CD14-positive monocyte (primary cell): Measurements from ENCODE around the gene ACTL8. TPM values are rescaled to one million over a fixed set of nuclear protein-coding genes. Genes with fewer than 3 reads are reported as not detected.

Source experiments
- DNase-seq, 3 donors: peaks; one replicate each; pipeline ENCODE4 v3.0.0-alpha.2; 2011 to 2022
- H2AFZ ChIP-seq: 2 replicates; pipeline ENCODE4 v1.6.0; 2012; ENCODE audit warnings: mild to moderate bottlenecking, low read depth, low read length, inconsistent platforms; ENCODE audit not compliant: insufficient read depth, poor library complexity, severe bottlenecking
- H3K27ac ChIP-seq, 2 donors: 1 replicate in 1 of 2; 2 replicates in 1 of 2; pipeline ENCODE4 v1.5.1; 2012 to 2013; ENCODE audit warnings: low read length in 2 of 2, control low read depth in 1 of 2, inconsistent platforms in 1 of 2, low read depth in 1 of 2, mild to moderate bottlenecking in 1 of 2
- H3K27me3 ChIP-seq, 2 donors: one replicate each; pipeline versions ENCODE4 v1.6.0 to v1.6.1; 2011 to 2013; ENCODE audit warnings: low read length in 2 of 2; ENCODE audit not compliant: control insufficient read depth in 2 of 2, insufficient read depth in 2 of 2
- H3K36me3 ChIP-seq, 2 donors: replicated peaks in 1 of 2; 1 replicate in 1 of 2; 2 replicates in 1 of 2; pipeline versions ENCODE4 v1.5.1 to v1.6.1; 2012 to 2013; ENCODE audit warnings: low read length in 2 of 2, control low read depth in 1 of 2, inconsistent platforms in 1 of 2, mild to moderate bottlenecking in 1 of 2; ENCODE audit not compliant: insufficient read depth in 2 of 2, control insufficient read depth in 1 of 2
- H3K4me1 ChIP-seq, 2 donors: 1 replicate in 1 of 2; 2 replicates in 1 of 2; pipeline versions ENCODE4 v1.5.1 to v1.6.1; 2012 to 2013; ENCODE audit warnings: low read length in 2 of 2, control low read depth in 1 of 2, inconsistent platforms in 1 of 2, mild to moderate bottlenecking in 1 of 2, moderate library complexity in 1 of 2; ENCODE audit not compliant: insufficient read depth in 2 of 2, control insufficient read depth in 1 of 2
- H3K4me2 ChIP-seq: replicated peaks from 2 replicates; pipeline ENCODE3; 2012; ENCODE audit warnings: low read length, moderate library complexity, mild to moderate bottlenecking; ENCODE audit not compliant: poor library complexity, severe bottlenecking; ENCODE audit errors: extremely low read depth
- H3K4me3 ChIP-seq, 3 experiments: fragments of 200-600 bp in 1 of 3; sonication (generic) in 1 of 3; replicated peaks in 1 of 3; 1 replicate in 2 of 3; 2 replicates in 1 of 3; pipeline ENCODE4 v1.5.1; 2011 to 2013; ENCODE audit warnings: low read length in 3 of 3, mild to moderate bottlenecking in 3 of 3, control low read depth in 2 of 3, low read depth in 2 of 3, inconsistent platforms in 1 of 3, moderate library complexity in 1 of 3
- H3K79me2 ChIP-seq: 2 replicates; pipeline ENCODE4 v1.6.0; 2012; ENCODE audit warnings: mild to moderate bottlenecking, control low read depth, inconsistent platforms, low read length, moderate library complexity; ENCODE audit not compliant: insufficient read depth
- H3K9ac ChIP-seq: 2 replicates; pipeline ENCODE4 v1.6.0; 2017; ENCODE audit warnings: low read length, mild to moderate bottlenecking; ENCODE audit not compliant: insufficient read depth, poor library complexity, severe bottlenecking
- H3K9me3 ChIP-seq, 2 donors: replicated peaks in 1 of 2; 1 replicate in 1 of 2; 2 replicates in 1 of 2; pipeline versions ENCODE4 v1.5.1 to v1.6.1; 2012 to 2013; ENCODE audit warnings: low read length in 2 of 2, control low read depth in 1 of 2; ENCODE audit not compliant: control insufficient read depth in 1 of 2, insufficient read depth in 1 of 2
- H4K20me1 ChIP-seq: 2 replicates; pipeline ENCODE4 v1.6.0; 2012; ENCODE audit warnings: mild to moderate bottlenecking, low read length, control low read depth, moderate library complexity; ENCODE audit not compliant: insufficient read depth
- H3K27ac Mint-ChIP-seq, 7 donors: one replicate each; pipeline ENCODE4 v1.8.0; 2020; ENCODE audit warnings: mild to moderate bottlenecking in 7 of 7, mixed read lengths in 7 of 7, moderate library complexity in 6 of 7, inconsistent platforms in 2 of 7
- H3K27me3 Mint-ChIP-seq, 3 donors: one replicate each; pipeline ENCODE4 v1.8.0; 2021 to 2022; ENCODE audit warnings: low read depth in 3 of 3, mild to moderate bottlenecking in 3 of 3, mixed read lengths in 3 of 3, moderate library complexity in 3 of 3, inconsistent platforms in 1 of 3
- H3K36me3 Mint-ChIP-seq, 2 donors: one replicate each; pipeline ENCODE4 v1.8.0; 2020; ENCODE audit warnings: mixed read lengths in 2 of 2, inconsistent platforms in 1 of 2, mild to moderate bottlenecking in 1 of 2
- H3K4me1 Mint-ChIP-seq: one replicate; pipeline ENCODE4 v1.8.0; 2020; ENCODE audit warnings: mild to moderate bottlenecking, mixed read lengths
- H3K4me3 Mint-ChIP-seq, 2 donors: one replicate each; pipeline ENCODE4 v1.8.0; 2020; ENCODE audit warnings: mild to moderate bottlenecking in 2 of 2, mixed read lengths in 2 of 2, moderate library complexity in 1 of 2
- H3K9me3 Mint-ChIP-seq, 7 donors: one replicate each; pipeline ENCODE4 v1.8.0; 2020 to 2022; ENCODE audit warnings: mixed read lengths in 7 of 7, mild to moderate bottlenecking in 6 of 7, moderate library complexity in 6 of 7, inconsistent platforms in 2 of 7
- CTCF ChIP-seq: fragments of 200-600 bp; IDR thresholded peaks from one replicate; pipeline ENCODE4 v1.8.0; 2022; ENCODE audit warnings: antibody characterized with exemption, mild to moderate bottlenecking
- WGBS: methylation state at CpG from one replicate; pipeline ENCODE4 v1.1.5; 2013; ENCODE audit warnings: missing lambda C conversion rate; ENCODE audit not compliant: insufficient coverage; 5-methylcytosine and 5-hydroxymethylcytosine counted together
- intact Hi-C, 2 donors: fragments of 100-400 bp; cut with micrococcal nuclease; formaldehyde crosslinking; loops; one replicate each; pipeline versions ENCODE4 v1.15.0 to v1.15.1; 2023
- polyA plus RNA-seq, 3 donors: library from polyadenylated mRNA; depleted of rRNA in 1 of 3; unstranded in 2 of 3; stranded (reverse) in 1 of 3; fragments of 300-500 nt in 2 of 3; fragments of >200 nt in 1 of 3; fragmentation: Illumina TruSeq in 2 of 3; gene quantifications; 1 replicate in 2 of 3; 2 replicates in 1 of 3; pipeline ENCODE4 v1.2.3, GENCODE V29; 2012 to 2021

ACTL8 gene
- polyA plus RNA-seq, 3 donors: not detected

GRCh38 chr1:17791055-17791390, 35.9 kb downstream of the ACTL8 start:
- TF ChIP-seq CTCF: no peak
- no peaks in the 10 kb centered on the region for H3K36me3 ChIP-seq
- H4K20me1 ChIP-seq: no peaks in the 10 kb centered on the region
- H3K9me3 ChIP-seq: peaks cover 0 to 3% of the 10 kb centered on the region in 2 donors
- intact Hi-C loops: no loop called here
- H3K4me3 ChIP-seq: no peak overlapping the region
- no peak overlapping the region for H2AFZ ChIP-seq
- H3K4me1 ChIP-seq: no peaks in the 10 kb centered on the region
- no peaks in the 10 kb centered on the region for H3K4me1 Mint-ChIP-seq
- H3K27me3 ChIP-seq: no peaks in the 10 kb centered on the region
- peaks cover 2 to 13% (median 8%) of the 10 kb centered on the region in 3 donors for H3K27me3 Mint-ChIP-seq
- no peak overlapping the region for H3K4me3 Mint-ChIP-seq
- H3K36me3 Mint-ChIP-seq: no peaks in the 10 kb centered on the region
- peaks cover 0 to 3% (median 0%) of the 10 kb centered on the region in 7 donors for H3K9me3 Mint-ChIP-seq
- no peak for DNase-seq
- 56% methylated on average over 6 of the region's 9 CpGs for WGBS
- no peak overlapping the region for H3K27ac ChIP-seq
- H3K79me2 ChIP-seq: no peaks in the 10 kb centered on the region
- H3K27ac Mint-ChIP-seq: no peak overlapping the region
- no peak overlapping the region for H3K9ac ChIP-seq
- no peak overlapping the region for H3K4me2 ChIP-seq

GRCh38 chr1:17791480-17791879, 36.3 kb downstream of the ACTL8 start:
- no peak overlapping the region for H3K4me3 Mint-ChIP-seq
- H3K9me3 Mint-ChIP-seq: peaks cover 0 to 3% (median 0%) of the 10 kb centered on the region in 7 donors
- H3K4me1 Mint-ChIP-seq: no peaks in the 10 kb centered on the region
- H3K4me2 ChIP-seq: no peak overlapping the region
- H3K36me3 Mint-ChIP-seq: no peaks in the 10 kb centered on the region
- DNase-seq: no peak
- H3K4me3 ChIP-seq: no peak overlapping the region
- no peak for TF ChIP-seq CTCF
- H3K27me3 ChIP-seq: no peaks in the 10 kb centered on the region
- peaks cover 2 to 14% (median 8%) of the 10 kb centered on the region in 3 donors for H3K27me3 Mint-ChIP-seq
- no peak overlapping the region for H3K27ac ChIP-seq
- no peaks in the 10 kb centered on the region for H4K20me1 ChIP-seq
- intact Hi-C loops: no loop called here
- no peak overlapping the region for H2AFZ ChIP-seq
- H3K36me3 ChIP-seq: no peaks in the 10 kb centered on the region
- H3K79me2 ChIP-seq: no peaks in the 10 kb centered on the region
- no peak overlapping the region for H3K27ac Mint-ChIP-seq
- no peak overlapping the region for H3K9ac ChIP-seq
- 100% methylated on average over 2 of the region's 7 CpGs for WGBS
- peaks cover 0 to 3% of the 10 kb centered on the region in 2 donors for H3K9me3 ChIP-seq
- H3K4me1 ChIP-seq: no peaks in the 10 kb centered on the region
